HPDE6-E6E7 (cell line): ENCODE measurements around the gene ARHGAP15.

Experiments
- DNase-seq: peaks from one replicate; pipeline ENCODE4 v3.0.0; 2011; ENCODE audit warnings: missing footprints; ENCODE audit errors: extremely low spot score

The ARHGAP15 gene

GRCh38 chr2:143452817-143453451 is 323.7 kb downstream of the ARHGAP15 start:
- no peak for DNase-seq

- DNase-seq = no peak
Observed at GRCh38 chr2:143453981-143454511, 324.8 kb downstream of the ARHGAP15 start.

GRCh38 chr2:143455317-143455716 is 326.1 kb downstream of the ARHGAP15 start:
- DNase-seq = no peak

DNA sequence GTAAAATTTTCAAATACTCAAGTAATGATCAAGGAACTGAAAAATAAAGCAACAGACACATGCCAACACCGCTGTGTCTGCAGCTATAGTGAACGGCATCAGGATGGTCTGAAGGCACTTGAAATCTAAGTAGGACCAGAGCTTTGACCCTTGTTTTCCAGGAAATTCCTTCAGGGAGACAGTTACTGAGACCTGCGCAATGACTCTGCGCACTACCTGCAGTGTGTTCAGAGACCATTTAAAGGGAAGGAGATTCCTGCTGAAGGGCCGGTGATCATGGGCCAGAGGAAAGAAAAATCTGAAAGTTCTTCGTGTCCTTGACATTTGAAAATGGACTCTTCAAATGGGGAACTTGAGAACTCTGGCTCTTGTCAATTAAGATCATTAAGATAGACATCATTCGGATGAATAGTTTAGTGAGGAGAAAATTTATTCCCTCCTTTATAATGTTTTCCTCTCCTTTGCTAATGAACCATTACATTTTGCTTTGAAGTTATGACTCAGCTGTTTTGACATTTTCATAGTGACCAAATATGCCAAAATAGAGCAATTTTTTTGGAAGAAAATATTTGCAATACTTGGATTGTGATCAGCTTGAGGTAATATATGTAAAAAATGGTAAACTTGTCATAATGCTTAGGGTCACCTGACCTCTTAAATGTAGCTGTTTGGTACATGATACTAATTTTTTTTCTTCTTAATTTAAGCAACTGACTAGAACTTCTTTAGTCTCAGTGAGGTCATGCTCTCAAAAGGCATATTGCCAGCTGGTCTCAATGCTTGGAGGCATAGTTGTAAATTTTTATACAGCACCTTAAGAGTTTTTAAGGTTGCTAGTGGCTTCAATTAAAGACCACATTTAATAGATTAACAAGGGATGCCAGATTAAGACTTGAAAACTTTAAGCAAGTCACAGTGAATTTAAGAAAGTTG is 329.3 kb downstream of the ARHGAP15 start:
- no peak for DNase-seq

DNA sequence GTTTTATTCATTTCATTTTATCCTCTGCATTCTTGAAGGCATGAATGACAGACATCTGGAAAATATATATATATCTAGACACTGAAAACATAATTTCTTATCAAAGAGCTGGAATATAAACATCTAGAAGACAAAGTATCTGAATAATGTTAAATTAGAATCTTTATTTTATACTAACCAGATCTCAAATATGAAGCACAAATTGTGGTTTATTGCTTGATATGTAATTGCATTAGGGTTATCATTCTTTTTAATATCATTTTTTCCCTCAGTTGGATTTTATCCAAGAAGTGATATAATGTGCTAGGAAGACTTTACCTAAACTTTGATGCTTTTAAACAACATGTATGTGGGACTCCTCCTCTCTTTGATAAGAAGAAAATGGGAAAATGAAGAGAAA is 331.2 kb downstream of the ARHGAP15 start:
- DNase-seq = no peak

DNA sequence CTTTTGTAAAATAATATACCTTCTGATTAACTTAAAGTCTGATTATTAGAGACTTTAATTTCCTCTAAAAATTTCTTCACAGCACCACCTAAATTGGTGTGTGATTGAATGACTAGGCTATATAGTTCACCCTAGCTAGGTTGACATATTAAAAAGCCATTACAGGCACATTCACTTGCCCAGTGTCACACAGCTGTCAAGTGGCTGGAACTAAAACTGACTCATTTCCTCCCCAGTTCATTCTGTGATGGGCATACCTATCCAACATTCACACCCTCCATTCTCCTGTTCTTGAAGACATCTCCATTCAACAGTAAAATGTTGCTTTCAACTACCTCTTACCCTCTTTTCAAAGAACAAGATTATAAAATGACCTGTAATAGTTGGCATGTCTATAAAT is 334.5 kb downstream of the ARHGAP15 start:
- DNase-seq = no peak

DNA sequence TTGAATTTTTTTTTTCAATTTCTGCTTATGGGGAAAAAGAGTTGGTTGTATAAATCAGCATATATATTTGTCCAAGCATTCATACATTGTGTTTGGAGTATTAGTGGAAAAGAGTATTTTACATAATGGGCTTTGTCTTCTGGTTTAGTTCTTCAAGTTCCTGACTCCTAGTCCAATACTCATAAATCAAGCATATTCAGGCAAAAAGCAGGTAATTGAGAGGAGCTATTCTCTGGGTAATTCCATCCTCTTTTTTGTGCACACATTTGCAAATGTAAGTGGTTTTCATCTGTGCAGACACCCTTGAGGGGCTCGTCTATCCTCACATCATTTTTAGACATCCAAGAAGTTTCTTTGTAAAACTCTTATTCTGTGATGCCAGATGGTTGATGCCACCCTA is 337.2 kb downstream of the ARHGAP15 start:
- no peak for DNase-seq

DNA sequence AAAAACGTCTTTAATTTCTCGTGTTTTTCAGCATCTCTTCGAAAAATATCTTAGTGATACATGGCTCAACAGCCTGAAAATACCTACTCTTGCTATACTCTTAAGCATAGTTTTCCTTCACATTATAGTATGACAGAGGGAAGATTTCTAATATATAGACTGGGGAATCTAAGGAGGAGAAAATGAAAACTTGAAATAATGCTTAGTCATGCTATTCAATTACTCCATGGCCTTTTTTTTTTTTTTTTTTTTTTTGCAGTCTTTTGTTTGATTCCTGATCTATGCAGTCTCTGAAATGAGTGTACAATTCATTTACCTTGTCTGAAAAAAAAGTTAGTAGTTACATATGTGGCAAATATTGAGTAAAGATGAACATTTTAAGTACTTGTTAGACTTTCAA is 337.8 kb downstream of the ARHGAP15 start:
- DNase-seq = no peak

GRCh38 chr2:143468341-143468888 is 339.2 kb downstream of the ARHGAP15 start:
- DNase-seq = no peak

- DNase-seq = peak; percentile 57
Observed at GRCh38 chr2:143469323-143469722, 340.1 kb downstream of the ARHGAP15 start.

DNA sequence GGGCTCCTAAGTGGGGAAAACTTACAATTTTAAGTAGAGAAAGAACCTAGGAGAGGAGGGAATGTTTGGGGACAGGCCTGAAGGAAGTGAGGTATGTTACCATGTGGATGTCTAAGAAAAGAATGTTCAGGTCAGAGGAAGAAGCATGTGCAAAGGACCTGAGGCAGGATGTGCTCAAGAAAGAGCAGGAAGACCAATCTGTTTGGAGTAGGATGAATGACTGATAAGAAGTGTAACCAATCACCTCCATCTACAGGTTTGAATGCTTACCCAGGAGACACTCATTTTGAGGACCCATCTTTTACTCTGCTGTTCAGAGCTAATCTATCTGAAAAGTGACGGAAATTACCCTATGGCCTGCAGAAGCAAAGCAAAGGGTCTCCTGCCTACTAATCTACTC is 342.3 kb downstream of the ARHGAP15 start:
- DNase-seq = no peak

DNA sequence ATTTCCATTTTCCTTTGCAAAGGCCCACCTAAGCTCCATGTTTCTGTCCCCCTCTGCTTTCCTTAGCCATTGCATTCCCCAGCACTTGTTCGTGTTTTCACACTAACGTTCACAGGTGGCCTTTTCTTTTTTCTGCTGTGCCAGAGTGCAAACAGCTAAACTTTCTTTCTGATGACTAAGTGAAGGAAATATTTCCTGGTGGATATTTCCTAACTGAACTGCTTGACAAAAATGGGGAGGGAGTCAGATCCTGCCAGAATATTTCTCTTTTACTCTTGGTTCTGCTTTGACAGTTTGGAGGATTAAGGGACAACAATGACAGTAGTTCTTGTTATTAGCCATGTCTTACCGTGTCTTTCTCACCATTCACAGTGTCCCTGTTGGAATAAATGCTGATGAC is 344.0 kb downstream of the ARHGAP15 start:
- DNase-seq = peak; percentile 25

DNA sequence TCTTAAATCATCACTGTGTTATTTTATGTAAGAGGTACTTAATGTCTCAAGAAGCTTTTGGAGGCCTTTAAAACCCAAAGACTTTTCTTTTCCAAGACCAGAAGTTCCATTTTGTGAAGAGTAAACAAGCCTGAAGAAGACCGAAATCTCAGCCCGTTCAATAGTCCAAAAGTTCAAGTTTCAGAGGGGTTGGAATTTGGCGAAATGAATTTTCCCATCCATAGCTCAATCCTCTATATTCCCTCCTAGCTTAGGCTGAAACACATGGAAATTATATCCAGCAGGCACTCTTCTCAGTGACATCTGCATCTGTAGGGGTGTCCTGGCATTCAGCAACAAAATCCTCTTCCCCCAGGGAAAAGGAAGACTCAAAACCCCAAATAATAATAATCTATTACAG is 344.6 kb downstream of the ARHGAP15 start:
- DNase-seq = no peak

GRCh38 chr2:143474586-143474985 is 345.4 kb downstream of the ARHGAP15 start:
- no peak for DNase-seq

DNA sequence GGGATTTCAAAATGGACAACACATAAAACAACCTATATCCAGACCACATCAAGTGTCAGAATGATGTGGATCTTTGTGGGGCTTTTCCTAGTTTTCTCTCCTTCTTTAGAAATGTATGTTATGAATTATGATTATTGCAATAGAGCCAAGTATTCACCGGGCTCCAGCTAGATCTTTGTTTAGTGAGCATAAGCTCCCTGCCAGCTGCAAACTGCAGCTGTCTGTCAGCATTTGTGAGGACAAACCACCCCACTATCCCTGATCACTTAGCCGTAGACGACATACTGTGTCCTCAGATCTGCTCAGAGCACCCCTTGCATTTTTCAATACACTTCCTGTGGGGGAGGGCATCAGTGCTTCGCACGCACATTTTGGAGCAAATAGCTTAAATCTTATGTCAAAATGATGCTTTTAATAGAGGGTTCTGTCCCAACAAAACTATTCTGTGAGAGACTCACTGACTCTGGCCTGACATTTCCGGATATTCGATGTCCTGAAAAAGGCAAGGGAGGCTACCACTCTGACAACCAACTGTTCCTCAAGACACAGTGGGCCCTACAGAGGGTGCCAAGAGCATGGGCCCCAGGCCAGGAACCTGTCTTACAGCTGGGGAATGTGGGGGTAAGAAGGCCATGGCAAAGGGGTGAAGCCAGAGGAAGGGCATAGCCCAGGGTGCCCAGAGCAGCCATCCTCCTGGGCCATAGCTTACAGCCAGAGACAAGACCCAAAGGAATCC is 346.0 kb downstream of the ARHGAP15 start:
- no peak for DNase-seq

GRCh38 chr2:143476336-143477087 is 347.3 kb downstream of the ARHGAP15 start:
- no peak for DNase-seq

- no peak for DNase-seq
Observed at GRCh38 chr2:143477714-143478443, 348.7 kb downstream of the ARHGAP15 start.

DNA sequence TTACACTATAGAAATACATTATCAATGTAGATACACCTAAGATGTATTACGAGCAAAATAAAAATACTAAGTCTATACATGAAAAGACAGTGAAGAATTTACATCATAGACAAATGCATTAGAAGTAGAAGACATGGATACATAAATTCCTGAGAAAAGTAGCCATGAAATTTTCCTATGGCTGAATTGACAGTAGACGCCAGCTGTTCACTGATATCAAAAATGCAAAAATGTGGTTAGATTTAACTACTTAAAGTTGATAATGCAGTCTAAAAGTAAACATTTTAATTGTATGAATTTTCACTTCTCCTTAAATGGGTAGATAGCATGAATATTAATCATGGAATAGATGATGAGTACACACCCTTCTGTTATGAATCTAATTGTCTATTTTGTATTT is 350.9 kb downstream of the ARHGAP15 start:
- no peak for DNase-seq

DNA sequence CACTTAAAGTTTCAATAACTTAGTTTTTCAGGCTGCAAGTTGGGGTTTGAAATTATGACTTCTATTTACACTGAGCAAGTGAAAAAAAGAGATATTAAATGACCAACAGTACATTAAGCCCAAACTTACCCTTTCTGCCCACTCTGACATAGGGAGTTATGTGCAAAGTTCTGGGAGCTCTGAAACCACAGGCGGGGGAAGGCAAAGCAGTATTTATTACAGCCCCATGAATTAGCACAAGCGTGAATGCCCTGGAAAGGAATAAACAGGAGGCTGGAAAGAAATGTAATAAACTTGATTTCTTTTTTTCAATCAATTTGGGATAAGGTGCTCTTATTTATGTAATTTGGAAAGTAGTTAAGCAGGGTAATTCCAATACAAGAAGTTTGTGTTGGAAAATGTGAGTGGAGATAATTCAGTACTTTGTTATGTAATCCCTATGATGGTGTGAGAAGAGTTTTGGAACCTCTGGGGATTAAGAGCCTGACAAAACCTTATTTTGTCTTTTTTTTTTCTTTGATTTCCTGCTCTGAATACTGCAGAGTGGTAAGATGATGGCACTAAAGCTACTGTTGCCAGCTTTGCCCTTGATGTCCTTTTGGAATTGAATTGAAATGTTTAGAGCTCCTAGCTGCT is 351.5 kb downstream of the ARHGAP15 start:
- no peak for DNase-seq

DNA sequence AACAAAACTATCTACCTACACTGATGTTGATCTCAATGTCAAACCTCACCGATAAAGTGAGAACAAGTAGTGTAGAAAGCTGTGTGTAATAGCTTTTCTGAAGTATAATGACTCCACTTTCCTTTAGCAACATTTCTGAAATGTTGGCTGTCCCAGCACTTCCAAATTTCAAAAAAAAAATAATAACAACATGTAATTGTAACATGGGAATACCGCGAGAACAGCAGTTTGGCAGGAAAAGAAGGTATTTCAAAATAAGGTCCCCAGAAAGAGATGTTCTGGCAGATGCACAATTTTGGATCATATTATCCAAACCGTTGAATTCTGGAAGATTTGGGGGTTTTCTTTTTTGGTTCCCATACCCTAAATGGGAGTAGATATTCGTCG is 352.0 kb downstream of the ARHGAP15 start:
- no peak for DNase-seq
